Thymus (tissue), 11 donors: ENCODE measurements around the gene DIP2B. TPM values are rescaled to one million over a fixed set of nuclear protein-coding genes. Genes with fewer than 3 reads are reported as not detected.

ENCODE experiments used
- DNase-seq, 9 donors: peaks; one replicate each; pipeline ENCODE4 v3.0.0-alpha.2; 2013; ENCODE audit warnings: low spot score in 9 of 9, low read depth in 6 of 9, missing footprints in 1 of 9
- H3K27ac ChIP-seq, 2 donors: one replicate each; pipeline ENCODE4 v1.5.1; 2013; ENCODE audit warnings: control low read depth in 1 of 2, low read depth in 1 of 2, low read length in 1 of 2, mild to moderate bottlenecking in 1 of 2, moderate library complexity in 1 of 2
- H3K27me3 ChIP-seq, 2 donors: one replicate each; pipeline ENCODE4 v1.5.1; 2013; ENCODE audit warnings: low read length in 1 of 2; ENCODE audit not compliant: control insufficient read depth in 2 of 2, insufficient read depth in 1 of 2
- H3K36me3 ChIP-seq, 2 donors: one replicate each; pipeline ENCODE4 v1.5.1; 2013; ENCODE audit warnings: low read length in 1 of 2, mild to moderate bottlenecking in 1 of 2, moderate library complexity in 1 of 2; ENCODE audit not compliant: control insufficient read depth in 2 of 2, insufficient read depth in 2 of 2
- H3K4me1 ChIP-seq, 2 donors: one replicate each; pipeline ENCODE4 v1.5.1; 2013; ENCODE audit warnings: low read length in 2 of 2; ENCODE audit not compliant: control insufficient read depth in 2 of 2, insufficient read depth in 2 of 2
- H3K4me3 ChIP-seq, 2 donors: one replicate each; pipeline ENCODE4 v1.5.1; 2013; ENCODE audit warnings: low read length in 2 of 2, control low read depth in 1 of 2, mild to moderate bottlenecking in 1 of 2
- H3K9me3 ChIP-seq, 2 donors: one replicate each; pipeline ENCODE4 v1.5.1; 2013; ENCODE audit warnings: low read length in 1 of 2, mild to moderate bottlenecking in 1 of 2; ENCODE audit not compliant: control insufficient read depth in 2 of 2, insufficient read depth in 1 of 2
- WGBS: extraction: QIAGEN DNeasy Blood & Tissue Kit; methylation state at CpG from one replicate; pipeline ENCODE4 v1.1.7; 2013; 5-methylcytosine and 5-hydroxymethylcytosine counted together
- polyA plus RNA-seq: library from polyadenylated mRNA; stranded (reverse); fragments of 200-250 nt; gene quantifications from one replicate; pipeline ENCODE4 v1.2.3, GENCODE V29; 2013
- total RNA-seq: library from RNA; stranded (reverse); fragments of 120-200 nt; gene quantifications from one replicate; pipeline ENCODE4 v1.2.4, GENCODE V29; 2013
- donor health status: healthy.

Gene DIP2B
- total and polyA plus RNA-seq, 2 donors, result 8.9 to 12.7 TPM

- peak in 3 of 9 donors; percentile 29 to 62 (median 37) for DNase-seq
- Histone ChIP-seq H3K9me3 (no peaks in the 10 kb centered on the region), H3K4me1 (peaks cover 12 to 27% of the 10 kb centered on the region in 2 donors), H3K4me3 (no peak overlapping the region), H3K36me3 (no peaks in the 10 kb centered on the region), H3K27ac (peak overlapping the region in 1 of 2 donors; percentile 3), H3K27me3 (no peaks in the 10 kb centered on the region)
- WGBS, result 89% methylated on average over 1 of the region's 1 CpG
These were observed 111.1 kb downstream of the DIP2B start for GRCh38 chr12:50615907-50616296.

- H3K36me3 ChIP-seq, result no peaks in the 10 kb centered on the region
- H3K9me3 ChIP-seq, result no peaks in the 10 kb centered on the region
- no peak for DNase-seq
- H3K27me3 ChIP-seq, result no peaks in the 10 kb centered on the region
- 86% methylated on average over 2 of the region's 2 CpGs for WGBS
- H3K4me1 ChIP-seq, result peaks cover 23 to 41% of the 10 kb centered on the region in 2 donors
- H3K4me3 ChIP-seq, result no peak overlapping the region
- H3K27ac ChIP-seq, result no peak overlapping the region
These were observed 112.9 kb downstream of the DIP2B start for GRCh38 chr12:50617657-50618056.

DNA sequence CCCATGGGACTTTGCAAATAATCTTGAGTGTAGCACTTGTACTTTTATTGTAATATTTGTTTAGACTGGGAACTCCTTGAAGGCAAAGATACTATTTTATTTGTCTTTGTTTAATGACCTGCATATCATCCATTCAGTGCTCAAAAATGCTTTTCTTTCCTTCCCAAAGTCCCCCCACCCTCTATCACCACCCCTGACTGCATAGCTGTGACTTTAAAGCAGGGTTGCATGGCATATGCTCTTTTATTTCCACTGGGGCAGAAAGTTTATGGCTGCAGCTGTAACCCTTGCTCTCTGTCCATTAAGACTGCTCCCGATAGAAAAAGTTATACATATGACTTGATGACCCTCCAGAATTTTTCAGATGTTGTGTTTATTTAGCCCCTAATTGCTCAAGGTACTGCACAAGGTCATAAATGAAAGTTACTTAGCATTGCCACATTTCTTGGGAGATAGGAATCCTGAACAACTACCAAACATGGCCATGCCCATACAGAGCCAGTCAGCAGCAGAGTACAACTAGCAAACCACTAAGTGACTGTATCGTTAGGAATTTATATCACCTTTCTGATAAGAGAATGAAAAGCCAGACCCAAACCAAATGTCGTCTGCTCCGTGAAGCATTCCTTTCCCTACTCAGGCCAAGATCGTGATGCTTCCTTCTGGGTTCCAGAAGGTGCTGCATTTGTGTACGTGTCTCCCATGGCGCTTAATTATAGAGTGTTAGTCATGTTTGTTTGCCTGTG lies 114.3 kb downstream of the DIP2B start:
- DNase-seq, result no peak
- H3K4me1 ChIP-seq, result peaks cover 23 to 47% of the 10 kb centered on the region in 2 donors
- H3K36me3 ChIP-seq, result no peaks in the 10 kb centered on the region
- 98% methylated on average over 7 of the region's 7 CpGs for WGBS
- no peak overlapping the region for H3K27ac ChIP-seq
- H3K4me3 ChIP-seq, result no peak overlapping the region
- no peaks in the 10 kb centered on the region for H3K27me3 ChIP-seq
- H3K9me3 ChIP-seq, result no peaks in the 10 kb centered on the region

GRCh38 chr12:50619610-50619958 lies 114.8 kb downstream of the DIP2B start:
- DNase-seq, result no peak
- WGBS, result 98% methylated on average over 2 of the region's 2 CpGs
- H3K4me3 ChIP-seq, result no peak overlapping the region
- H3K9me3 ChIP-seq, result no peaks in the 10 kb centered on the region
- H3K27ac ChIP-seq, result no peak overlapping the region
- H3K27me3 ChIP-seq, result no peaks in the 10 kb centered on the region
- H3K4me1 ChIP-seq, result peaks cover 26 to 52% of the 10 kb centered on the region in 2 donors
- H3K36me3 ChIP-seq, result no peaks in the 10 kb centered on the region

DNA sequence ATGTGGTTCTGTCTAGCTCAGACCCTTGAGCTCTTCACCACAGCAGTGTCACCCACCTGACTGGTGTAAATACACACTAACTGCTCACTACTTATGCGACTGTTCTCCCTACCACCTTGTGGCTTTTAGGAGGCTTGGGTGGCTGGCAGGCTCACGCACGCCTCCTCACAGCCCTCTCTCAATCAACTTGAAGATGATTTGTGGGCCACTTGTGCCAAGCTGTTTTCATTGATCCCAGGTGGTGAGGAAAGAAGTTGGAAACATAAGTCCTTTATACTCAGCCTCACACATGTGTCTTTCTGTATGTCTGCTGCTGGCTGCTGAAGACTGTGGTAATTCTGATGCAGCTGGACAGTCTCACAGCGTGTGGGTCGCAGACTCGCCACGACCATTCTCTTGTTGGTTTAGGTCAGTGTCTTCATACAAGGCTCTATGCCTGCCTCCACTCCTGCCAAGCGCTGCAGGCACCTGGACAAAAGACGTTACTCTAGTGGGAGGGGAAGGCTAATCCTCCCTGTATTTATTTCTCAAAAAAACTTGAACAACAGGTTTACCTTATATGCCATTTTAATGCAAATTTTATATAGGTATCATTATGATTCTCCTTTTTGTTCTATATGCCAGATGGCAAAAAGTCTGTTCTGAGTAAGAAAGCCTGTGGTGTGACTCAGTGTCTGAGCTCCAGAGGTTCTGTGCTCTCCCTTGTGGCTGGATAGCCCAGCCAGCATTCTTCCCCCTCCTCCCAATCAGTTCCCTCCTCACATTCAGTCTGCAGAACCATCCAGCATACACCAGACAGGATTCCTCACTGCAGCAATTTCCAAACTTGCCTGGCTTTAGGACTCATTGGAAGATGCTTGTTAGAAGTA lies 115.6 kb downstream of the DIP2B start:
- H3K27me3 ChIP-seq, result no peaks in the 10 kb centered on the region
- peak in 2 of 9 donors; percentile 40 to 59 for DNase-seq
- peaks cover 31 to 55% of the 10 kb centered on the region in 2 donors for H3K4me1 ChIP-seq
- WGBS, result 60% methylated on average over 9 of the region's 9 CpGs
- no peaks in the 10 kb centered on the region for H3K9me3 ChIP-seq
- H3K4me3 ChIP-seq, result no peak overlapping the region
- H3K27ac ChIP-seq, result peak overlapping the region; percentile 55 to 70
- H3K36me3 ChIP-seq, result no peaks in the 10 kb centered on the region

DNA sequence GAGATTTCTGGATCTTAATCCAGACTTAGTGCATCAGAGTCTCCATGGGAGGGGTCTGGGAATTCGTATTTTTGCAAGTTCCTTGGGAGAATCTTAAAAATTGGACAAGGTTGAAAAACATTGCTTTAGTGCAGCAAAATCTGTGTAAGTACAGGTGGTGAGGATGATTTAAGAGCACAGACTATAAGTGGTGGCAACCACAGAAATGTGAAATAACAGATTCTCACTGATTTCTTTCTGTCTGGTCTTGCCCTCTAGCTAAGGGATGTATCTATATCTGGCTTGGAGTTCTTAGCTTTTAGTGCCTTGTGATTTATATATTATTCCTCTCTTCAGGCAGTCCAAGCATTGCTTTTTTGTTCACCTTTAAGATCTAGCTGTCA lies 116.2 kb downstream of the DIP2B start:
- Histone ChIP-seq H3K4me3 (no peak overlapping the region), H3K27ac (peak overlapping the region in 1 of 2 donors; percentile 55)
- WGBS, result 84% methylated on average over 1 of the region's 1 CpG

DNA sequence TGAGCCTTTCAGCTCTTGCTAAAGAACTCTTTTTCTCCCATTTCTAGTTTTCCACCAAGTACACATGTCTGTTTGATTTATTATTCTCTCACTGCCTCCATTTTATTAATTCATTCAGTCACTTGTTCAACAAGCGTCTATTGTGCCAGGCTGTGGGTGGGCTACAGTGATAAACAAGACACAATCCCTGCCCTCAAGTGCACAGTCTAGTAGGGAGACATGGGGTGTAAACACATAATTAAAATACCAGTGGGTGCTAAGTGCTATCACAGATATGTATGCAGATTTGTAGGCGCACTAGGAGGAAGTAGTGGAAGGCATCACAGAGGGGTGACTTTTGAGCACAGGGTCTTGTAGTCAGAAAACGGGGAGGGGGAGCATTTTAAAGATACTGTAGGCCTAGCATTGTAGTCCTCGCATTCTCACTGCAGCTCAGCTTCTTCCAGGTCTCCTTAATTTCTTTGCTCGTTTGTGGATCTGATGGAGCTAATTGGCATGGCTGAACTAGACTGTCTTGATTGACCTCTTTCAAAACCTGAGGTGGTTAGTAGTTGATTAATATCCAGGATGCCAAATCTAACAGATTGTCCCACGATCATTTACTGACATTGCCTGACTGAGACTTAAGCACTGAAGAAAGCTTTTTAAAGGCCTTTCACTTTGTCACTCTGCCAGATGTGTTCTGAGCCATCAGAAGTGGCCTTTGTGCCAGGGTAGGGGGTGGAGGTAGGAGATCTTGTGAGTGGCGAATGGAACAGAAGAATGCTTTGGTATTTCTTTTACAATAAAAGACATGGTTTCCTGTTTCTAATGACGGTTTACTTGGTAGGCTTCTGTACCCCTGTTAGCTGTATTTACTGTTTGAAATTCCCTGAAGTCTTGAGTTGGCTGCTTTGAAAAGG lies 116.9 kb downstream of the DIP2B start:
- Histone ChIP-seq H3K4me1 (peaks cover 34 to 52% of the 10 kb centered on the region in 2 donors), H3K4me3 (no peak overlapping the region), H3K27me3 (no peaks in the 10 kb centered on the region), H3K9me3 (no peaks in the 10 kb centered on the region), H3K27ac (peak overlapping the region in 1 of 2 donors; percentile 47), H3K36me3 (peaks cover 3 to 7% of the 10 kb centered on the region in 2 donors)
- DNase-seq, result peak in 1 of 9 donors; percentile 60
- 52% methylated on average over 8 of the region's 8 CpGs for WGBS

More for the DNA sequence above, 116.2 kb downstream of the DIP2B start:
- no peaks in the 10 kb centered on the region for H3K27me3 ChIP-seq
- H3K9me3 ChIP-seq, result no peaks in the 10 kb centered on the region
- no peak for DNase-seq
- H3K4me1 ChIP-seq, result peaks cover 34 to 53% of the 10 kb centered on the region in 2 donors
- peaks cover 1 to 2% of the 10 kb centered on the region in 2 donors for H3K36me3 ChIP-seq

GRCh38 chr12:50625029-50625925 lies 120.5 kb downstream of the DIP2B start:
- peaks cover 27 to 39% of the 10 kb centered on the region in 2 donors for H3K4me1 ChIP-seq

More at GRCh38 chr12:50625029-50625925, 120.5 kb downstream of the DIP2B start:
- Histone ChIP-seq H3K36me3 (peaks cover 7 to 32% of the 10 kb centered on the region in 2 donors), H3K4me3 (no peak overlapping the region), H3K27me3 (no peaks in the 10 kb centered on the region), H3K9me3 (no peaks in the 10 kb centered on the region), H3K27ac (peak overlapping the region; percentile 15 to 69)
- peak in 2 of 9 donors; percentile 28 to 55 for DNase-seq
- 48% methylated on average over 4 of the region's 4 CpGs for whole genome bisulfite sequencing
